HL-60/S4 treated with phorbol 12-myristate 13-acetate at 8.2 ng/mL for 4 days and 3 days (cell line): Measurements from ENCODE around the gene DHPS.
"Not testable (repeated sequence)": the region's sequence is repeated elsewhere in the genome, so short reads cannot be mapped to it uniquely, and the experiment has no call there.

ENCODE experiments used
- in situ Hi-C: fragments of 300-500 bp; cut with MboI; formaldehyde crosslinking; loops from 2 replicates; pipeline ENCODE4 v1.15.0; 2022; ENCODE audit warnings: low sequenced_read_pairs

DHPS gene

DNA sequence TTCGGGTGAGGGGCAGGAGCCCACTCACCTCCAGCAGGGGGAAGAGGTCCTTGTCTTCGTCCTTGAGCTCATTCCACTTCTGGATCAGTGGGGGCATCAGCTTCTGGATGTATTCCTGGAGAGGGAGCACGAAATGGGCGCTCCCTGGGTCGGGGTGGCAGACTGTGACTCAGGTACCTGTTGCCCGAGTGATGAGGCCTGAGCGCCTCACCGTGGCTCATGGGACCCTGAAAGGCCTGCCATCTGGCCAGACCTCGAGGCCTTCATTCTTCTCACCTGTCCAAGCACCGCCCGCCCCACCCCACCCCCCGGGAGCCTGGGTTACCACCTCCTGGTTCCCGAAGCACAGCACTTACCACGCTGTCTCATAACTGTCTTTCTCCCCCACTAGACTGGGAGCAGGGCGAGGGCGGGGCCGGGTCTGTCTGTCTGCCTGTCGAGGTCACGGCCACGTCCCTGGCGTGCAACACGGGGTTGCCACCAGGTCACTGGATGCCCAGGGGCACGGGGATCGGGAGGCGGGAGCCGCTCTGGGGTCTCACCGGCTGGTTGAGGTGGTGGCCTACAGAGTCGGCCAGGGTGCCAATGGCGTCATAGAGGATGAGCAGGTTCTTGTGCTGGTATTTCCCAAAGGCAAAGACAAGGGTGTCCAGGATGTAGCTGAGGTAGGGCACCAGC, 24.1 kb upstream of the DHPS start:
- in situ Hi-C loops: no loop called here

DNA sequence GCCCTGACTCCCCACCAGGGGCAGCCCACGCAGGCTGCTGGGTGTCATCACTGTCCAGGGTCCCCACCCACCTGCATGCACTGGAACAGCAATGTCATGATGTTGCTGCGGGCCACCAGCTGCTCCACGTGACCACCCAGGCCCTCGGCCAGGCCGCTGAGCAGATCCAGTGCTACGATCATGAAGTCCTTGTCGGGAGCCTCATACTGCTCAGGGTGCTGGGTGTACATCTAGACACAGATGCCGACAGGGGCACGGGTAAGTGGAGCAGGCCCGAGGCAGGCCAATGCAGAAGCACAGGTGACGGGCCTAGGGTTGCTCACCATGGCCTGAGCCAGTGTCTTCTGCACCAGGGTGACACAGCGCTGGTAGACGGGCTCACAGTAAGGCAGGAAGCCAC, 23.5 kb upstream of the DHPS start:
- in situ Hi-C loops: no loop called here

DNA sequence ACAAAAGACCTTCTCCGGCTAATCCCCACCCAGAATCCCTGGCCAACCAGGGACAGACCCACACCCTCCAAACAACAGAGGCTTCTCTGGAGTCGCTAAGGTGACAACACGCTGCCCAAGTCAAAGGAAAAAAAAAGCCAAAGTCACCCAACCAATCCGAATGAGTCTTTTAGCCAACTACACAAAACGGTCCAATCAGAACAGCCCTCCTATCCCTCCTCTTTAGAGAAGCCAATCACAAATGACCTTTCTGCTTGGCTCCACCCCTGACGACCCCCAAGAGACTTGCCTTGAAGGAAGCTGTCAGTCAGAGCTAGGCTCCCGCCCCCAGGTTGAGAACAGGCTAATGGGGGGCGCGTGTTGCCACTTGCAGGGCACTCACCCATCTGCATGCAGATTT, 21.4 kb upstream of the DHPS start:
- in situ Hi-C loops: no loop called here

DNA sequence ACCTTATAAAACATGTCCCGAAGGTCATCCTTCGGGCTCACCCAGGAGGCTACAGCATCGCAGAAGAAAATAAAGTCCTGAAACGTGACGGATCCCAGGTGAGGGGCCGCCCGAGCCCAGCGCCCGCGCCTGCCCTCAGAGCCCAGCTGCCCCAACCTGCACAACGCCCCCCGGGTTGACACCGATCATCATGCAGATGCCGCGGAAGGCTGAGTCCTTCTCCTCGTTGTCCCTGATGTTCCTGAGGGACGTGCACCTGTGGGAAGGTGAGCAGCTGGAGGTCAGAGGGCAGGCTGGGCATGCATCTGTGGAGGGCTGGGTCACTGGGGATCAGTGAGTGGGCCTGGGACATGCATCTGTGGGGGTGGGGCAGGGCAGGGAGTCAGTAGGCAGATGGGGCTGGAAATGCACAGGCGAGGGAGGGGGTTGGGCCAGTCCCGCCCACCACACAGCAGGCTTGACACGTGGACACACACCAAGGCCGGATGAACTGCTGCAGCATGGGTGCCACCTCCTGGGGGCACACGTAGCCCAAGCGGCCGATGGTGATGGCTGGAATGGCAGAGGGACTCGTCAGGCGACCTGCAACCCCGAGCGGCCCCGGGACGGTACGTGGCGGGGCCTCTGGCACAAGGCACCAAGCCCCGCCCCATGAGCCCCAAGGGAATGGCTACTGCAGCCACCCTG, 20.1 kb upstream of the DHPS start:
- in situ Hi-C loops: no loop called here

DNA sequence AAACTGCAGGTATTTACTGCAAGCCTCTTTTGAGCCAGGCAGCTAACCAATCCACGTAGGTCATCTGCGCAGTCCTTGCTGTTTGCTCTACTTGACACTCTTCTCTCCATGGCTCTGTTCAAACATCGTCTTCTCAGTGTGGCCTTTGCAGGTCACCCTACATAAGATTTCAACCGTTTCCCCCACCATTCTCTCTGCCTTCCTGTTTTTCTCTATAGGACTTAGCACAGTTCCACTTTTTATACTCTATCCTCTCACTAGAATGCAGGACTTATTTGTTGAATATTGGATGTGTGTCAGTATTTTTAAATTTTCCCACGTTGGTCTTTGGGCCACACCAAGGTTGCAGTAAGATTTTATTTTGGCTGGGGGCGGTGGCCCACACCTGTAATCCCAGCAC, 16.5 kb upstream of the DHPS start:
- in situ Hi-C loops: no loop called here

DNA sequence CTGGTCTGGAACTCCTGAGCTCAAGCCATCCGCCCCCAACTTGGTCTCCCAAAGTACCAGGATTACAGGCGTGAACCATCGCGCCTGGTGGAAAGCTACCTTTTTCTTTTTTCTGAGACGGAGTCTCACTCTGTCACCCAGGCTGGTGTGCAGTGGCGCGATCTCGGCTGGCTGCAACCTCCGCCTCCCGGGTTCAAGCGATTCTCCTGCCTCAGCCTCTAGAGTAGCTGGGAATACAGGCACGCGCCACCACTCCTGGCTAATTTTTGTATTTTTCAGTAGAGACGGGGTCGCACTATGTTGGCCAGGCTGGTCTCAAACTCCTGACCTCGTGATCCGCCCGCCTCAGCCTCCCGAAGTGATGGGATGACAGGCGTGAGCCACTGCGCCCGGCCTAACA, 15.7 kb upstream of the DHPS start:
- in situ Hi-C loops: not testable (repeated sequence)

DNA sequence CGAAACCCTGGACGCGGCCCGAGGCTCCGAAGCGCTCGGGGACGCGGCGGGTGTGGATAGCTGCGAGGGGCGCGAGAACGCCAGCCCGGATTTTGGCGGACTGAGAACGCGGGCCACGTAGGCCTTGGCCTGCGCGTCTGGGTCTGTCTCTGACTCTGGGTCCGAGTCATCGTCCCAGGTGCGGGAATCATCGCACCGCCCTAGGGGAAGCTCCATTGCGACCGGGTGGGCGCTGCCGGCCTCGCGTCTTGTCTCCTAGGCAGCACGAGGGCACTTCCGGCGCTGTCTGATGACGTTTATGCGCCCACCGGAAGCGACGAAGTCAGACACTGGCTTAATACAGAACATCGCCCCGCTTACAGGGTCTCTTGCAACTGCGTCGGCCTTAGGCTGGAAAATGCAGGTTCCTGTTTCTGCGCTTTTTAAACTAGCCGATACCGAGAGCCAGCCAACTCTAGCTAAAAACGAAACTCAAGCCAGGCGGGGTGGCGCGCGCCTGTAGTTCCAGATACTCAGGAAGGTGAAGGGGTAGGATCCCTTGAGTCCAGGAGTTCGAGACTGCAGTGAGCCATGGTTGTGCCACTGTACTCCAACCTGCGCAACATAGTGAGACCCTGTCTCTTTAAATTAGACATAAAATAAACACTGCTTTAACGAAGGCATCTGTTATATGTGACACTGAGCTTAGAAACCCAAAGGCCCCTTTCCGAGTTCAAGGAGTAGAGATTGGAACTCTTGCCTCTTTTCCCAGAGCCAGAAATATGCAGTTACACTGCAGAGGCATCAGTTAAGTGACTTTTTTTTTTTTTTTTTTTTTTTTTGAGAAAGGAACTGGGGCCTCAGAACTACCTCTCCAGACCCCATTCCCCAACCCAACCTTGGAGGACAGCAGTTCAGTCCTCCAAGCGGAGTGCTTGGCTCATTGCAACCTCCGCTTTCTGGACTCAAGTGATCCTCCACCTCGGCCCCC, 15.0 kb upstream of the DHPS start, which contains the start of gene FBXW9:
TSS of gene FBXW9 (minus strand) at position 266 of the 970 bp plus-strand sequence. CDS start at position 216, 50 bp downstream.
- in situ Hi-C loops: no loop called here

DNA sequence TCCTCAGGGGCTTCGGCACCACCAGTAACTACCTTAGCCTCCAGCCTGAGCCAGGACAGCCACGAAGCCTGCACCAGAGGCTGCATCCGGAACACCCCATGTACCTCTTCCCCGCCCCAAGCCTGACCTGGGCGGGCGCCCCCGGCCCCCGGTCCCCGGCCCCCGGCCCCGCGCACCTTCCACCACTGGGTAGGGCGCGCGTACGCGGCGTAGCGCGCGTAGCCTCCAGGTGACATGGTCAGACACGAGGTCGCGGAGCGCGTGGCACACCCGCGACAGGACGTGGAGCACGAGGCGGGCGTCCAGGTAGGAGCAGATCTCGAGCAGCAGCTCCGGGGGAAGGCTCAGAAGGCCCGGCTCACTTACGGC, 14.3 kb upstream of the DHPS start:
- in situ Hi-C loops: no loop called here

DNA sequence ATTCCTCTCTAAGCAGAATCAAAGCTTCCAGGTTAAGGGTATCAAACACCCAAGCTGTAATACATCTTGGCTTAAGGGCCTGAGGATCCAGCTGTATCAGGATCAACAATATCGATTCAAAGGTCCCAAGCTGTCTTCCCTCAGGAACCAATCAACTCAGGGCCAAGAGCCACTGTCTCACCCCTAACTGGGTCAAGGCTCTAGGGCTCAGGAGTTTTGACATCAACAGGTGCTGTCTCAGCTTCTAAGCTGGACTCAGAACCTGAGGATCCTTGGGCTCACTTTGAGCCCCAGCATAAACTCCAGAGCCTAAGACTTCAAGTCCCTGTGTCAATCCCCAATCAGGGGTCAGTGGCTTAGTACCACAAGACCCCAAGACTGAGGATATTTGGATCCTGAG, 13.8 kb upstream of the DHPS start:
- in situ Hi-C loops: no loop called here

DNA sequence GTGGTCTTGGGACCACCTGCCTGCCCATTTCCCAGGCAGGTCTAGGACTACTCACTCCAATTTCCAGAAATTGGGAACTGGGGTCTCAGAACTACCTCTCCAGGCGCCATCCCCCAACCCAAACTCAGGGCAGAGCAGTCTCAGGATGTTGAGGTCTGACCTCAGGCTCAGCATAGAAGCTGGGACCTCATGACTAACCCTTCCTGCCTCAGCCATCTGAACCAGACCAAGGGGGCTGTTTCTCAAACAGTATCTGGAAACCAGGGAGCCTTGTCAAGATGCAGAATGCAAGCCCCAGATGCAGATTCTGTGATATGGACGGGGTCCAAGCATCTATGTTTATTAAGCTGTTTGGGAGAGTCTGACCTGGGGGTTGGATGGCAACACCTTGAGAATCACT, 13.4 kb upstream of the DHPS start:
- in situ Hi-C loops: no loop called here

DNA sequence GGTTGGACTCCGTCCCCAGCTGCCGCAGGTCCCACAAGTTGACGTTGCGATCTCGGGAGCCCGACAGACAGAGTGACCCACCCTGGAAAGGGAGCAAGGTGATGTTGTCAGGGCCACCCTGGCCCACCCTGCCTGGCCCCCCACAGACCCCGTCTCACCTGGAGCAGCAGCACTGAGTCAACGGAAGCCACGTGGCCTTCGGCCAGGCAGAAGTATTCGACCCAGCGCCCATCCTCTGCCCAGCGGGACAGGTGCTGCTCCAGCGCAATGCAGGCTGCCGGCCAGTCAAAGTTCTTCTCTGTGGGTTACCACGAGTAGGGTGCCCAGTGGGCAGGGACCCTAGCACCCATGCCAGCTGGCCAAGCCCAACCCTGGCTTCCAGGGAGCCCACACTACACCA, 13.0 kb upstream of the DHPS start:
- in situ Hi-C loops: no loop called here

DNA sequence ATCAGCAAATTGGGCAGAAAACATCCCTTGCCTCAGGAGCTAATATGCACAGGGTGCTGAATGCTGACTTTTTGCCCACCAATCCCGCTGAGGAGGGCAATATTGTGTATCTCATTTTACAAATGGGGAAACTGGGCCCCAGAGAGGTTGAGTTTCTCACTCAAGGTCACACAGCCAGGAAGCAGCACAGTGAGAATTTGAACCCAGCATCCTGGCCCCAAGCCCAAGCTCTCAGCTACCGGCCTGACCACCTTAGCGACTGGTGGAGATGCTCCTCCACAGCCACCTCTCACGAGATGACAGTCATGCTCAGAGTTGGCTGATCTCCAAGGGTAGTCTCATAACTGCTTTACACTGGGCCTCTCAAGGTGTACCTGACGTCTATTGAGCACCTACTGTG, 11.3 kb upstream of the DHPS start:
- in situ Hi-C loops: no loop called here

DNA sequence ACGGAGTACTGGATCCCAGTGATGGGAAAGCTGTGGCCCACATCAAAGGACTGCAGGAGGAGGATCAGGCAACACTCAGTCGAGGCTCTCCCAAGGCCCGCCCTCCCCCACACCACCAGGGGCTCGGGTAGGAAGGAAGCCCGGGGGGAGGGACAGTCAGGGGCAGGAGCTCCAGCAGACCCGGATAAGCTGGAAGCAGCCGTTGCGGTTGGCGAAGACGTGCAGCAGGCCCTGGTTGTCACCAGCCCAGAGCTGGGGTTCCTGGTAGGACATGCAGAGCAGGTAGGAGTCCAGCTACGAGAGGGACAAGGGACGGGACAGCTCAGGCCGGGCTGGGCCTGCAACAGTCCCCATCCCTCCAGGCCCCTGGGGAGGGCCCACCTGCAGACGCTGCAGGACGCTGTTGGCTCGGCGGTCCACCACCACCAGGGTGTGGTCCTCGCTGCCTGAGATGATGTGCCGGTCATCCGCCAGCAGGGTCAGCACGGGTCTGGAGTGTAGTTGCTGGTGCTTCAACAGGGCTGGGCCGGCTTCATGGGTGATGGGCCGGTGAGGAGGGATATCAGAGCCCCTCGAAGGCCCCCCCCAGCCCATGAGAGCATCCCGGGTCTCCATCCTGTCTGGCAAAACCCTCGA, 8.0 kb upstream of the DHPS start:
- in situ Hi-C loops: no loop called here

DNA sequence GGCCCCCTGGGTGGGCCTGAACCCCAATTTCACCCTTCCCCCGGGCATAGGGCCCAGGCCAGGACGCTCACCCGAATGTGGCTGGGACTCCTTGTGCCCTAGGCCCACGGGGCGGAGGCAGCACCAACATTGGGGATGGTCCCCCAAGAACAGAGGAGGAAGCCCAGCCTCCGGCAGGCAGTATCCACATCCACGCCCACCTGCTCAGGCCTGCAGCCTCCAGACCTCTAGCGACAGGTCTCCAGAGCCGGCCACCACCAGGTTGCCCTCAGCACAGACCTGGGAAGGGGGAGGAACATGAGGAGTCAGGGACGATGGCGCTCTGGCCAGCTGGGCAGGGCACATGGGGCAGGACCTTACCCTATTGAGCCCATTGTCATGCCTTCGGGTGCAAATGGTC, 7.3 kb upstream of the DHPS start:
- in situ Hi-C loops: no loop called here

DNA sequence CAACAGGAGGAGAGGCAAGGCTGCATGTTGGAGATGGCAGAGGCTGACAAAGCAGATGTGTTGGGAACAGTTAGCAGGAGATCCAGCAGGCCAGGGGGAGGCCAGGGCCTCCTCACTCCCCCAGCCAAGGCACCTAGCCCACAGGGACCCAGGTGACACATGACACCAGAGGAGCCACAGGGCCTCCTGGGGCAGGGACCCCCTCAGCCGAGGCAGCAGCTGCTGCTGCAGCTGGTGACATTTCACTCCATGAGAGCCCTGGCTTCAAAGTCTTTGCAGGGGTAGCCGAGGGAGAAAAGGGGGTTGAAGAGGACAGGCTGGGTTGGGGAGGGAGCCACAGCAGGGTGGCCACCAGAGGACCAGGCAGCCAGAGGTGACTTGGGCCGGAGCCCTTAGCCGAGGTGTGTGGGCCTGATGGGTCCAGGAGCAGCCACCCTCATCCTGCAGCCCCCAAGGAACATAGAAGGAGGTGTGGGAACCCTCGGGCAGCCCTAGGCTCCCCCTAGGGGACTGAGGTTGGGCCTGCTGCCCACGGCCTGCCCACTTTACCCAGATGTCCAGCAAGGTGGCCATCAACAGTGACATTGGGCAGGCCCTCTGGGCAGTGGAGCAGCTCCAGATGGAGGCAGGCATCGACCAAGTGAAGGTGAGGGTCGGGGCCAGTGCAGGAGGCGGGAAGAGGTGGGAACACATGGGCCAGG, 6.0 kb upstream of the DHPS start, which contains the start of gene GNG14:
TSS of gene GNG14 (plus strand) at position 503 of the 701 bp plus-strand sequence. CDS start at position 554, 51 bp downstream.
- in situ Hi-C loops: no loop called here

DNA sequence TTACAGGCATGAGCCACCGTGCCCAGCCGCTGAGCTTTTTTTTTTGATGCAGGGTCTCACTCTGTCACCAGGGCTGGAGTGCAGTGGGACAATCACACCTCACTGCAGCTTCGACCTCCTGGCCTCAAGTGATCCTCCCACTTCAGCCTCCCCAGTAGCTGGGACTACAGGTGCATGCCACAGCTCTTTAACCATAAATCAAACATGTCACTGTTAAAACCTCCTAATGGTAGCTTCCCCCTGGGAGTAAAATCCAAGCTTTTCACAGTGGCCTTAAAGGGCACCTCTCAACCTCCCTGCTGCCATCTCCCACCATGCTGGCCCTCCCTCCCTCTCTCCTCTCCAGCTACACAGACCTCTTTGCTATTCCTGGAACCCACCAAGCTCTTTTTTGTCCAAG, 4.2 kb upstream of the DHPS start:
- in situ Hi-C loops: no loop called here

DNA sequence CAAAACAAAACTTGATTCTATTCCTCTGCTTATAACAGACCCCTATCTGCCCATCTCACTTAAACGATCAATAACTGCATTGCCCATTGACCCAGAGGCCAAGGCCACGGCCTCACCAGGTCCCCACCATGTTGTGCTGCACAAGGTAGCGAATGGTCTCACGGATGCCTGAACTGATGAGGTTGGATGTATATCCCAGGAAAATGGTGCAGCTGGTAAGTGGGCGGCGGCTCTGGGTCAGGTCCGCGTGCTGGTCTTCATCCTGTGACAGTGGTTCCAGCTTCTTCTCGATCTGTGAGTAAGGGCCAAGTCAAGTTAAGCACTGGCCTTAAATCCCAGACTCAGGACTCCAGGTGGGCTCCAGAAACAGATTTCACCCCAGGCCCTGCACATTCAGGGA, 1.6 kb downstream of the DHPS start:
- in situ Hi-C loops: no loop called here

DNA sequence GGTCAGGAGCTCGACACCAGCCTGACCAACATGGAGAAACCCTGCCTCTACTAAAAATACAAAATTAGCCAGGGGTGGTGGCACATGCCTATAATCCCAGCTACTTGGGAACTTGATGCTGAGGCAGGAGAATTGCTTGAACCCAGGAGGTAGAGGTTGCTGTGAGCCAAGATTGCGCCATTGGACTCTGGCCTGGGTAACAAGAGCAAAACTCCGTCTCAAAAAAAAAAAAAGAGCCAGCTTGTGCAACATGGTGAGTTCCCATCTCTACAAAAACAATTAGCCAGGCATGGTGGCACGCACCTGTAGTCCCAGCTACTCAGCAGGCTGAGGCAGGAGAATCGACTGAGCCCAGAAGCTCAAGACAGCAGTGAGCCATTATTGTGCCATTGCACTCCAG, 3.6 kb downstream of the DHPS start:
- in situ Hi-C loops: loop anchor here (10.0 kb wide), 1 partner anchor 113 kb away; no protein-coding TSS in a partner anchor

DNA sequence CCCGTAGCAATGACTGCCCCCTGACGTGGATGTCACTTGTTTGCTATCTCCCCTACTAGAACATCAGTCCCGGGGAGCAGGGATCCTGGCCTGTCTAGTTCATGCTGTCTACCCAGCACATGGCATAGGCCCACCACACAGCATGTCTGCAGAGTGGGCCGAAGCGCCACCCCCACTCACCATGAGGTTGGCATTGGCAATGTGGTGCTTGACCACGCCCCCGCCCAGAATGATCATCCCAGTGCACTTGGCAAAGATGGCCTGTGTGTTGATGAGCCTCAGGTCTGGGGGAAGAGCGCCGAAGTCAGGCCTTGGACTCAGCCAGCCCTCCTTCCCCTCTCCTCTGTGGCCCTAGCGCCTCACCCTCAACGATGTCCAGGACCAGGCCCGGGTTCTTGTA, 4.8 kb downstream of the DHPS start:
- in situ Hi-C loops: loop anchor here (10.0 kb wide), 1 partner anchor 112 kb away; no protein-coding TSS in a partner anchor

DNA sequence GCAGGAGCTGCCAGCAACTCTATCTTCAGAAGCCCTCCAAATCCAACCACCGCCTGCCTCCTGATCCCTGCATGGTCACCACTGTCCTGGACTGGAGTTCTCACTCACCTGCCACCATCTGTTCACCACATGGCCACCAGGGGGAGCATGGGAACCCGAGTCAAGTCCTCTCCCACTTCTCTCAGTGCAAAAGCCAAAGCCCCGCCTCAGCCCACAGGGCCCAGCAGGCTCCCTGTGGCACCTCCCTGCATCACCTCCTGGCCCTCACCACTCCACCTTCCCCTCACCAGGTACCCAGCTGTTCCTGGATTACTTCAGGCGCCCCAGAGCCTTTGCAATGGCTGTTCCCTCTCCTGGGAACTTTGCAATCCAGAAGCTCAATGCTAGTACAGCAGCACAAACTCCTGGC, 5.3 kb downstream of the DHPS start:
- in situ Hi-C loops: loop anchor here (10.0 kb wide), 1 partner anchor 112 kb away; no protein-coding TSS in a partner anchor
